ENCODE results near the gene FAM240A.

The FAM240A gene

GRCh38 chr3:46612324-46612723 lies at the start of gene FAM240A:
TSS of gene FAM240A (plus strand) at chr3:46612525. CDS start at chr3:46612684, 159 bp downstream.
- no peak for TF ChIP-seq CTCF (IDR thresholded peaks at IDR 0.05; ENCODE audit: low read depth, low read length)

GRCh38 chr3:46564190-46565021 lies 47.9 kb upstream of the FAM240A start:
- DNase-seq (ENCODE audit: low read depth in 2 of 2), result peak in 1 of 2 donors; percentile 33
- TF ChIP-seq CTCF (IDR thresholded peaks at IDR 0.05; ENCODE audit: low read depth, low read length), result no peak
- H3K4me3 ChIP-seq (replicated peaks in 1 of 2; ENCODE audit: low read depth in 2 of 2, low read length in 2 of 2), result no peak overlapping the region

More at GRCh38 chr3:46612324-46612723, at the start of gene FAM240A:
- DNase-seq (ENCODE audit: low read depth in 2 of 2), result peak in 1 of 2 donors; percentile 12
- no peak within 1 kb of the TSS for H3K4me3 ChIP-seq (replicated peaks in 1 of 2; ENCODE audit: low read depth in 2 of 2, low read length in 2 of 2)

- TF ChIP-seq CTCF (IDR thresholded peaks at IDR 0.05; ENCODE audit: low read depth, low read length), result no peak
- H3K4me3 ChIP-seq (replicated peaks in 1 of 2; ENCODE audit: low read depth in 2 of 2, low read length in 2 of 2), result no peak overlapping the region
- no peak for DNase-seq (ENCODE audit: low read depth in 2 of 2)
Observed at GRCh38 chr3:46565077-46565476, 47.2 kb upstream of the FAM240A start.

GRCh38 chr3:46565607-46566039 lies 46.7 kb upstream of the FAM240A start:
- no peak for TF ChIP-seq CTCF (IDR thresholded peaks at IDR 0.05; ENCODE audit: low read depth, low read length)
- DNase-seq (ENCODE audit: low read depth in 2 of 2), result no peak
- H3K4me3 ChIP-seq (replicated peaks in 1 of 2; ENCODE audit: low read depth in 2 of 2, low read length in 2 of 2), result peak overlapping the region; percentile 38 to 52

- TF ChIP-seq CTCF (IDR thresholded peaks at IDR 0.05; ENCODE audit: low read depth, low read length), result no peak
- H3K4me3 ChIP-seq (replicated peaks in 1 of 2; ENCODE audit: low read depth in 2 of 2, low read length in 2 of 2), result peak within 1 kb of the TSS; percentile 44 to 52
- peak; percentile 46 to 79 for DNase-seq (ENCODE audit: low read depth in 2 of 2)
Observed at GRCh38 chr3:46566040-46566641, 46.2 kb upstream of the FAM240A start, which contains the start of gene LRRC2. TSS of gene LRRC2 (minus strand) at chr3:46566302. CDS start at chr3:46551591, 14,711 bp downstream.

GRCh38 chr3:46571684-46572083 lies 40.6 kb upstream of the FAM240A start:
- H3K4me3 ChIP-seq (replicated peaks in 1 of 2; ENCODE audit: low read depth in 2 of 2, low read length in 2 of 2), result no peak overlapping the region
- no peak for DNase-seq (ENCODE audit: low read depth in 2 of 2)
- TF ChIP-seq CTCF (IDR thresholded peaks at IDR 0.05; ENCODE audit: low read depth, low read length), result no peak

Measured in cardiac fibroblast (primary cell).